ENCODE results near the gene PDYN. TPM values are rescaled to one million over a fixed set of nuclear protein-coding genes. Genes with fewer than 3 reads are reported as not detected.

Gene PDYN
- total and polyA plus RNA-seq, 9 of the 15 experiments (the other 6 are each of a cell fraction or from before 2014, with no cell fraction given): not detected

DNA sequence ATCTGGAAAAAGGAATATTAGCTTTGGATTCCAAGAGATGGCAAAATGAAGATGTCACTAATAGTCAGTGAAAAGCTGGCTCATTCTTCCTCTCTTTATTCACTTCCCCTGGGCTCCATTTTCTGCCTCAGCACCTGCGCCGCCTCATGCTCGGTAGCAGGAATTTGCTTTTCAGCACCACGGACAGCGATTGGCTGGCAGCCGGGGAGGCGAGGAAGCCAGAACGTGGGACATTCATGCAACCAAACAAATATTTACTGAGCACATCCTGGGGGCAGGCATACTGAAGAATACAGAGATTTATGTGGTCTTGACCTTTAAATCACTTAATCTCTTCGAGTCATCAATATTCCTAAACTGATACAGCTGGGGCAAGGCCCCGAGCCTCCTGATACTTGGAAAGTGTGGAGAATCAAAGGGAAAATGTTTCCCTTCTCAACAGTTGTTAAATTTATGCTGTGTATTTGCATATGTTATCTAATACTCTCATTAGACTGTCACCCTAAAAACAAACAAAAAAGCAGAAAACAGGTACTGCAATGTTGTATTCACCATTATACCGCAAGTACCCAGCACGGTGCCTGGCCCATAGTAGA, 12.1 kb upstream of the PDYN start (continued):
- TF ChIP-seq, protein P1, sequence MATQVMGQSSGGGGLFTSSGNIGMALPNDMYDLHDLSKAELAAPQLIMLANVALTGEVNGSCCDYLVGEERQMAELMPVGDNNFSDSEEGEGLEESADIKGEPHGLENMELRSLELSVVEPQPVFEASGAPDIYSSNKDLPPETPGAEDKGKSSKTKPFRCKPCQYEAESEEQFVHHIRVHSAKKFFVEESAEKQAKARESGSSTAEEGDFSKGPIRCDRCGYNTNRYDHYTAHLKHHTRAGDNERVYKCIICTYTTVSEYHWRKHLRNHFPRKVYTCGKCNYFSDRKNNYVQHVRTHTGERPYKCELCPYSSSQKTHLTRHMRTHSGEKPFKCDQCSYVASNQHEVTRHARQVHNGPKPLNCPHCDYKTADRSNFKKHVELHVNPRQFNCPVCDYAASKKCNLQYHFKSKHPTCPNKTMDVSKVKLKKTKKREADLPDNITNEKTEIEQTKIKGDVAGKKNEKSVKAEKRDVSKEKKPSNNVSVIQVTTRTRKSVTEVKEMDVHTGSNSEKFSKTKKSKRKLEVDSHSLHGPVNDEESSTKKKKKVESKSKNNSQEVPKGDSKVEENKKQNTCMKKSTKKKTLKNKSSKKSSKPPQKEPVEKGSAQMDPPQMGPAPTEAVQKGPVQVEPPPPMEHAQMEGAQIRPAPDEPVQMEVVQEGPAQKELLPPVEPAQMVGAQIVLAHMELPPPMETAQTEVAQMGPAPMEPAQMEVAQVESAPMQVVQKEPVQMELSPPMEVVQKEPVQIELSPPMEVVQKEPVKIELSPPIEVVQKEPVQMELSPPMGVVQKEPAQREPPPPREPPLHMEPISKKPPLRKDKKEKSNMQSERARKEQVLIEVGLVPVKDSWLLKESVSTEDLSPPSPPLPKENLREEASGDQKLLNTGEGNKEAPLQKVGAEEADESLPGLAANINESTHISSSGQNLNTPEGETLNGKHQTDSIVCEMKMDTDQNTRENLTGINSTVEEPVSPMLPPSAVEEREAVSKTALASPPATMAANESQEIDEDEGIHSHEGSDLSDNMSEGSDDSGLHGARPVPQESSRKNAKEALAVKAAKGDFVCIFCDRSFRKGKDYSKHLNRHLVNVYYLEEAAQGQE (IDR thresholded peaks at IDR 0.05; ENCODE audit: borderline replicate concordance): peak; percentile 98
- TF ChIP-seq, protein P1 (CRISPR knock-in tag; IDR thresholded peaks at IDR 0.05; ENCODE audit: low read depth): peak; percentile 95
- TF ChIP-seq, protein P2, sequence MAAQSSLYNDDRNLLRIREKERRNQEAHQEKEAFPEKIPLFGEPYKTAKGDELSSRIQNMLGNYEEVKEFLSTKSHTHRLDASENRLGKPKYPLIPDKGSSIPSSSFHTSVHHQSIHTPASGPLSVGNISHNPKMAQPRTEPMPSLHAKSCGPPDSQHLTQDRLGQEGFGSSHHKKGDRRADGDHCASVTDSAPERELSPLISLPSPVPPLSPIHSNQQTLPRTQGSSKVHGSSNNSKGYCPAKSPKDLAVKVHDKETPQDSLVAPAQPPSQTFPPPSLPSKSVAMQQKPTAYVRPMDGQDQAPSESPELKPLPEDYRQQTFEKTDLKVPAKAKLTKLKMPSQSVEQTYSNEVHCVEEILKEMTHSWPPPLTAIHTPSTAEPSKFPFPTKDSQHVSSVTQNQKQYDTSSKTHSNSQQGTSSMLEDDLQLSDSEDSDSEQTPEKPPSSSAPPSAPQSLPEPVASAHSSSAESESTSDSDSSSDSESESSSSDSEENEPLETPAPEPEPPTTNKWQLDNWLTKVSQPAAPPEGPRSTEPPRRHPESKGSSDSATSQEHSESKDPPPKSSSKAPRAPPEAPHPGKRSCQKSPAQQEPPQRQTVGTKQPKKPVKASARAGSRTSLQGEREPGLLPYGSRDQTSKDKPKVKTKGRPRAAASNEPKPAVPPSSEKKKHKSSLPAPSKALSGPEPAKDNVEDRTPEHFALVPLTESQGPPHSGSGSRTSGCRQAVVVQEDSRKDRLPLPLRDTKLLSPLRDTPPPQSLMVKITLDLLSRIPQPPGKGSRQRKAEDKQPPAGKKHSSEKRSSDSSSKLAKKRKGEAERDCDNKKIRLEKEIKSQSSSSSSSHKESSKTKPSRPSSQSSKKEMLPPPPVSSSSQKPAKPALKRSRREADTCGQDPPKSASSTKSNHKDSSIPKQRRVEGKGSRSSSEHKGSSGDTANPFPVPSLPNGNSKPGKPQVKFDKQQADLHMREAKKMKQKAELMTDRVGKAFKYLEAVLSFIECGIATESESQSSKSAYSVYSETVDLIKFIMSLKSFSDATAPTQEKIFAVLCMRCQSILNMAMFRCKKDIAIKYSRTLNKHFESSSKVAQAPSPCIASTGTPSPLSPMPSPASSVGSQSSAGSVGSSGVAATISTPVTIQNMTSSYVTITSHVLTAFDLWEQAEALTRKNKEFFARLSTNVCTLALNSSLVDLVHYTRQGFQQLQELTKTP (IDR thresholded peaks at IDR 0.05; ENCODE audit: low read depth in 1 of 2, partially characterized antibody in 2 of 2): peak in 1 of 2 experiments; percentile 65
- no peak for TF ChIP-seq PHF21A (IDR thresholded peaks at IDR 0.05; ENCODE audit: borderline replicate concordance, low read depth)
- TF ChIP-seq SIN3A (IDR thresholded peaks at IDR 0.05; ENCODE audit: borderline replicate concordance in 2 of 2, control insufficient read depth in 1 of 2, low read depth in 2 of 2, low read length in 2 of 2): 0 out of 4 replicates have a peak, but pooled peaks of 1 of the 2 experiments have one; percentile 31
- TF ChIP-seq, protein P3, sequence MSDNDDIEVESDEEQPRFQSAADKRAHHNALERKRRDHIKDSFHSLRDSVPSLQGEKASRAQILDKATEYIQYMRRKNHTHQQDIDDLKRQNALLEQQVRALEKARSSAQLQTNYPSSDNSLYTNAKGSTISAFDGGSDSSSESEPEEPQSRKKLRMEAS (CRISPR knock-in tag; IDR thresholded peaks at IDR 0.05): peak; percentile 40; the same call in 1 of the 2 replicates
- TF ChIP-seq, protein P4, sequence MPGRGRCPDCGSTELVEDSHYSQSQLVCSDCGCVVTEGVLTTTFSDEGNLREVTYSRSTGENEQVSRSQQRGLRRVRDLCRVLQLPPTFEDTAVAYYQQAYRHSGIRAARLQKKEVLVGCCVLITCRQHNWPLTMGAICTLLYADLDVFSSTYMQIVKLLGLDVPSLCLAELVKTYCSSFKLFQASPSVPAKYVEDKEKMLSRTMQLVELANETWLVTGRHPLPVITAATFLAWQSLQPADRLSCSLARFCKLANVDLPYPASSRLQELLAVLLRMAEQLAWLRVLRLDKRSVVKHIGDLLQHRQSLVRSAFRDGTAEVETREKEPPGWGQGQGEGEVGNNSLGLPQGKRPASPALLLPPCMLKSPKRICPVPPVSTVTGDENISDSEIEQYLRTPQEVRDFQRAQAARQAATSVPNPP (IDR thresholded peaks at IDR 0.05; ENCODE audit: borderline replicate concordance, insufficient read depth, insufficient read length): no peak
- TF ChIP-seq PRMT5 (CRISPR knock-in tag; IDR thresholded peaks at IDR 0.05): peak; percentile 38; the same call in 1 of the 2 replicates
- no peak for TF ChIP-seq RBFOX2 (IDR thresholded peaks at IDR 0.05; ENCODE audit: low read depth, low read length)
- peak; percentile 93 for TF ChIP-seq EHMT2 (IDR thresholded peaks at IDR 0.05)
- no peak; the same call in 1 of the 2 replicates for TF ChIP-seq CREM (IDR thresholded peaks at IDR 0.05; ENCODE audit: low read depth)
- TF ChIP-seq XRCC3 (IDR thresholded peaks at IDR 0.05): no peak
- TF ChIP-seq ETV5 (CRISPR knock-in tag; IDR thresholded peaks at IDR 0.05; ENCODE audit: low read depth): 0 out of 2 replicates have a peak, but pooled peaks have one; percentile 32
- no peak for TF ChIP-seq POLR2B (IDR thresholded peaks at IDR 0.05; ENCODE audit: low read depth, partially characterized antibody)

All from K562 (cell line).